HCT116 (cell line): ENCODE measurements around the gene BRINP2. TPM values are rescaled to one million over a fixed set of nuclear protein-coding genes. Genes with fewer than 3 reads are reported as not detected.

Source experiments
- ATAC-seq: fragments of 200-7000 bp; cut with Tn5 transposase; 2 replicates; pipeline ENCODE4 v1.9.1; 2020; ENCODE audit warnings: mild to moderate bottlenecking, moderate library complexity
- BruUV-seq: library from RNA; stranded (reverse); fragments of 400-500 nt; replicated peaks from 2 replicates; lab custom pipeline; 2021; lab: Mats Ljungman, UMichigan
- CTCF ChIA-PET: fragments of 300-600 bp; sonication (Branson Sonifier 250); formaldehyde crosslinking; loops from one replicate; lab custom pipeline; 2021; ENCODE audit warnings: antibody characterized with exemption; lab: Charles Lee
- POLR2A ChIA-PET: fragments of 300-600, 350-600 bp; sonication (Branson Sonifier 250); formaldehyde crosslinking; loops from one replicate; lab custom pipeline; 2021; ENCODE audit warnings: antibody characterized with exemption; lab: Charles Lee
- RAD21 ChIA-PET, 2 experiments: fragments of 300-600 bp; sonication (Branson Sonifier 250); formaldehyde crosslinking; loops; one replicate each; lab custom pipeline; 2023; ENCODE audit warnings: low total read pairs in 2 of 2; ENCODE audit not compliant: uncharacterized antibody in 2 of 2, unreplicated experiment in 2 of 2, low non-redundant PET in 1 of 2; lab: Charles Lee
- DNase-seq: peaks from one replicate; pipeline ENCODE4 v3.0.0-alpha.2; 2010; ENCODE audit warnings: low read depth, low spot score
- H2AFZ ChIP-seq: fragments of 200-600 bp; shearing (Covaris generic), sonication (generic); 2 replicates; pipeline ENCODE4 v1.6.1; 2017; ENCODE audit warnings: low read depth, mixed run types, mixed read lengths, antibody characterized with exemption, low read length; ENCODE audit not compliant: poor library complexity, severe bottlenecking
- H3K27ac ChIP-seq: 2 replicates; pipeline ENCODE4 v1.5.1; 2012; ENCODE audit warnings: low read depth, low read length
- H3K27me3 ChIP-seq: fragments of 200-600 bp; sonication (generic); 2 replicates; pipeline ENCODE4 v1.6.1; 2016; ENCODE audit warnings: mixed run types, low read length, mixed read lengths; ENCODE audit not compliant: insufficient read depth
- H3K36me3 ChIP-seq, 2 experiments: fragments of 200-500 bp in 1 of 2; fragments of 200-600 bp in 1 of 2; sonication (Bioruptor generic) in 1 of 2; sonication (generic) in 1 of 2; 2 replicates each; pipeline versions ENCODE4 v1.5.1 to v1.6.1; 2014 to 2016; ENCODE audit warnings: low read length in 2 of 2, inconsistent platforms in 1 of 2, mixed read lengths in 1 of 2, mixed run types in 1 of 2; ENCODE audit not compliant: insufficient read depth in 2 of 2, control insufficient read depth in 1 of 2
- H3K4me1 ChIP-seq, 2 experiments: fragments of 200-600 bp in 1 of 2; sonication (generic) in 1 of 2; 2 replicates each; pipeline versions ENCODE4 v1.5.1 to v1.6.1; 2012 to 2017; ENCODE audit warnings: low read length in 2 of 2, inconsistent platforms in 1 of 2, mild to moderate bottlenecking in 1 of 2, mixed read lengths in 1 of 2, mixed run types in 1 of 2, moderate library complexity in 1 of 2; ENCODE audit not compliant: insufficient read depth in 2 of 2, control insufficient read depth in 1 of 2
- H3K4me2 ChIP-seq: fragments of 200-600 bp; sonication (generic); 2 replicates; pipeline ENCODE4 v1.6.1; 2017; ENCODE audit warnings: mixed run types, low read length, mixed read lengths
- H3K4me3 ChIP-seq, 2 experiments: fragments of 200-600 bp in 1 of 2; sonication (generic) in 1 of 2; replicated peaks in 1 of 2; 2 replicates each; pipeline ENCODE4 v1.5.1; 2011 to 2016; ENCODE audit warnings: low read length in 2 of 2, control low read depth in 1 of 2, low read depth in 1 of 2, mild to moderate bottlenecking in 1 of 2, mixed read lengths in 1 of 2, mixed run types in 1 of 2
- H3K79me2 ChIP-seq: fragments of 200-600 bp; sonication (generic); 2 replicates; pipeline ENCODE4 v1.6.1; 2017; ENCODE audit warnings: mild to moderate bottlenecking, mixed run types, low read length, moderate library complexity, mixed read lengths; ENCODE audit not compliant: insufficient read depth
- H3K9ac ChIP-seq: fragments of 200-600 bp; sonication (generic); 2 replicates; pipeline ENCODE4 v1.6.1; 2016; ENCODE audit warnings: low read length, mixed read lengths
- H3K9me2 ChIP-seq: fragments of 200-600 bp; sonication (generic), shearing (Covaris generic); 2 replicates; pipeline ENCODE4 v1.6.1; 2017; ENCODE audit warnings: mixed run types, mild to moderate bottlenecking, moderate library complexity; ENCODE audit not compliant: insufficient read depth
- H3K9me3 ChIP-seq, 2 experiments: fragments of 200-500 bp in 1 of 2; fragments of 200-600 bp in 1 of 2; sonication (Bioruptor generic) in 1 of 2; sonication (generic) in 1 of 2; 2 replicates each; pipeline ENCODE4 v1.6.1; 2014 to 2017; ENCODE audit warnings: low read length in 2 of 2, mixed read lengths in 2 of 2, inconsistent platforms in 1 of 2, low read depth in 1 of 2, mild to moderate bottlenecking in 1 of 2, mixed run types in 1 of 2, moderate library complexity in 1 of 2; ENCODE audit not compliant: control insufficient read depth in 1 of 2, insufficient read depth in 1 of 2
- H4K20me1 ChIP-seq: fragments of 200-600 bp; sonication (generic), shearing (Covaris generic); 2 replicates; pipeline ENCODE4 v1.6.1; 2017; ENCODE audit warnings: mixed run types, mild to moderate bottlenecking, moderate library complexity; ENCODE audit not compliant: insufficient read depth
- CBX3 ChIP-seq: IDR thresholded peaks from 2 replicates; pipeline ENCODE4 v1.6.1; 2012; ENCODE audit warnings: low read depth
- CEBPB ChIP-seq: IDR thresholded peaks from 2 replicates; pipeline ENCODE4 v1.6.1; 2012; ENCODE audit warnings: low read depth
- EGR1 ChIP-seq: IDR thresholded peaks from 2 replicates; pipeline ENCODE4 v1.6.1; 2012; ENCODE audit warnings: low read depth
- EZH2 ChIP-seq: fragments of 200-600 bp; sonication (generic); IDR thresholded peaks from 2 replicates; pipeline ENCODE4 v1.6.1; 2017; ENCODE audit warnings: antibody characterized with exemption, mixed run types
- EZH2phosphoT487 ChIP-seq: fragments of 200-600 bp; IDR thresholded peaks from 2 replicates; pipeline ENCODE4 v1.6.1; 2018; ENCODE audit warnings: antibody characterized with exemption, borderline replicate concordance
- FOSL1 ChIP-seq: IDR thresholded peaks from 2 replicates; pipeline ENCODE4 v1.6.1; 2012; ENCODE audit warnings: low read depth
- JUND ChIP-seq: IDR thresholded peaks from 2 replicates; pipeline ENCODE4 v1.6.1; 2012
- POLR2A ChIP-seq: IDR thresholded peaks from 2 replicates; pipeline ENCODE4 v1.7.0; 2011; ENCODE audit warnings: borderline replicate concordance; ENCODE audit not compliant: insufficient read depth, insufficient read length; ENCODE audit errors: extremely low read depth
- RAD21 ChIP-seq: IDR thresholded peaks from 2 replicates; pipeline ENCODE4 v1.6.1; 2012; ENCODE audit warnings: low read depth, mild to moderate bottlenecking
- SIN3A ChIP-seq: IDR thresholded peaks from 2 replicates; pipeline ENCODE4 v1.6.1; 2012; ENCODE audit warnings: low read depth
- SP1 ChIP-seq: IDR thresholded peaks from 2 replicates; pipeline ENCODE4 v1.6.1; 2012; ENCODE audit warnings: low read depth
- SRF ChIP-seq: IDR thresholded peaks from 2 replicates; pipeline ENCODE4 v1.6.1; 2012; ENCODE audit warnings: low read depth
- TCF7L2 ChIP-seq: IDR thresholded peaks from 2 replicates; pipeline ENCODE4 v1.7.0; 2011; ENCODE audit warnings: borderline replicate concordance, inconsistent platforms; ENCODE audit not compliant: insufficient read depth, insufficient read length; ENCODE audit errors: extremely low read depth
- YY1 ChIP-seq: IDR thresholded peaks from 2 replicates; pipeline ENCODE4 v1.6.1; 2011; ENCODE audit warnings: low read length, low read depth, moderate library complexity, mild to moderate bottlenecking; ENCODE audit not compliant: insufficient replicate concordance; ENCODE audit errors: extremely low read depth
- ZFX ChIP-seq: fragments of 450-650 bp; IDR thresholded peaks from 2 replicates; pipeline ENCODE4 v1.6.1; 2017
- intact Hi-C: fragments of 100-400 bp; cut with micrococcal nuclease; formaldehyde crosslinking; loops from 2 replicates; pipeline ENCODE4 v1.10.0; 2022
- total RNA-seq: library from RNA; stranded (reverse); gene quantifications from one replicate; pipeline ENCODE4 v1.2.1, GENCODE V29; 2021; ENCODE audit not compliant: unreplicated experiment
- TF ChIP-seq, protein P1 (sequence below), 3 experiments: fragments of 200-600 bp in 1 of 3; sonication (generic) in 1 of 3; IDR thresholded peaks in 2 of 3; conservative IDR thresholded peaks in 1 of 3; 2 replicates each; pipeline ENCODE4 v1.5.1; 2012 to 2017; ENCODE audit warnings: low read depth in 2 of 3, low read length in 2 of 3, antibody characterized with exemption in 1 of 3, borderline replicate concordance in 1 of 3, control low read depth in 1 of 3, mild to moderate bottlenecking in 1 of 3, mixed read lengths in 1 of 3, mixed run types in 1 of 3, moderate library complexity in 1 of 3; ENCODE audit not compliant: insufficient read depth in 1 of 3
- TF ChIP-seq, protein P2 (sequence below): IDR thresholded peaks from 2 replicates; pipeline ENCODE4 v1.6.1; 2012
- TF ChIP-seq, protein P3 (sequence below): IDR thresholded peaks from 2 replicates; pipeline ENCODE4 v1.6.1; 2012

Gene BRINP2
- total RNA-seq, 1 experiment from 2014 or later: not detected

DNA sequence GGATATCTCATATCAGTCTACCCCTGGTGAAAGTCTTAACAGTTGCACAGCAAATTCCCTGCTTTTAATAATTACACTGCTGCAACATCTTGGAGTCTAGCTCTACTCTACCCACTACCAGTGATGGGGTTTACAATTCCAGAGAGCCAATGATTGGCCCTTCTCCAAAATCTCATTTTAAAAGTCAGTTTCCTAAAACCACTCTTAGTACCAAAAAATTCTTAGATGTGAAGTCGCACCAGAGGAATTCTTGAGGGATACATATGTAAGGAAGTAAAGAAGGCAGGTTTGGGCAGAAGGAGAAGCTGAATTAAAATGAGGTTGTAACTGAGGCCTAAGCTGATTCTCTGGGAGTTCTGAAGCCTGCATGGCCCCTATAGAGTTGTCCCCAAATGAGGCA lies 129.7 kb downstream of the BRINP2 start:
- TF ChIP-seq, protein P1, sequence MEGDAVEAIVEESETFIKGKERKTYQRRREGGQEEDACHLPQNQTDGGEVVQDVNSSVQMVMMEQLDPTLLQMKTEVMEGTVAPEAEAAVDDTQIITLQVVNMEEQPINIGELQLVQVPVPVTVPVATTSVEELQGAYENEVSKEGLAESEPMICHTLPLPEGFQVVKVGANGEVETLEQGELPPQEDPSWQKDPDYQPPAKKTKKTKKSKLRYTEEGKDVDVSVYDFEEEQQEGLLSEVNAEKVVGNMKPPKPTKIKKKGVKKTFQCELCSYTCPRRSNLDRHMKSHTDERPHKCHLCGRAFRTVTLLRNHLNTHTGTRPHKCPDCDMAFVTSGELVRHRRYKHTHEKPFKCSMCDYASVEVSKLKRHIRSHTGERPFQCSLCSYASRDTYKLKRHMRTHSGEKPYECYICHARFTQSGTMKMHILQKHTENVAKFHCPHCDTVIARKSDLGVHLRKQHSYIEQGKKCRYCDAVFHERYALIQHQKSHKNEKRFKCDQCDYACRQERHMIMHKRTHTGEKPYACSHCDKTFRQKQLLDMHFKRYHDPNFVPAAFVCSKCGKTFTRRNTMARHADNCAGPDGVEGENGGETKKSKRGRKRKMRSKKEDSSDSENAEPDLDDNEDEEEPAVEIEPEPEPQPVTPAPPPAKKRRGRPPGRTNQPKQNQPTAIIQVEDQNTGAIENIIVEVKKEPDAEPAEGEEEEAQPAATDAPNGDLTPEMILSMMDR (IDR thresholded peaks at IDR 0.05 in 2 of 3, conservative IDR thresholded peaks at IDR 0.05 in 1 of 3; ENCODE audit: borderline replicate concordance in 1 of 3, insufficient read depth in 1 of 3, low read depth in 2 of 3, low read length in 2 of 3): no peak
- TF ChIP-seq RAD21: no peak
- TF ChIP-seq SP1: no peak
- TF ChIP-seq POLR2A: no peak
- no peak overlapping the region for H3K4me2 ChIP-seq
- H3K9me3 ChIP-seq: no peaks in the 10 kb centered on the region
- intact Hi-C loops: no loop called here
- no peaks in the 10 kb centered on the region for H3K4me1 ChIP-seq
- DNase-seq: no peak
- H3K27ac ChIP-seq: no peak overlapping the region
- no peaks in the 10 kb centered on the region for H3K79me2 ChIP-seq
- BruUV-seq: no TSS peak
- no peak for ATAC-seq
- H3K36me3 ChIP-seq: no peaks in the 10 kb centered on the region
- H3K9ac ChIP-seq: no peak overlapping the region
- CTCF ChIA-PET: no interaction called here
- H3K9me2 ChIP-seq: no peaks in the 10 kb centered on the region
- RAD21 ChIA-PET: no interaction called here
- no peak overlapping the region for H2AFZ ChIP-seq
- no peaks in the 10 kb centered on the region for H4K20me1 ChIP-seq
- no peaks in the 10 kb centered on the region; the same call in 1 of the 2 replicates for H3K27me3 ChIP-seq
- POLR2A ChIA-PET: no interaction called here
- H3K4me3 ChIP-seq: no peak overlapping the region

DNA sequence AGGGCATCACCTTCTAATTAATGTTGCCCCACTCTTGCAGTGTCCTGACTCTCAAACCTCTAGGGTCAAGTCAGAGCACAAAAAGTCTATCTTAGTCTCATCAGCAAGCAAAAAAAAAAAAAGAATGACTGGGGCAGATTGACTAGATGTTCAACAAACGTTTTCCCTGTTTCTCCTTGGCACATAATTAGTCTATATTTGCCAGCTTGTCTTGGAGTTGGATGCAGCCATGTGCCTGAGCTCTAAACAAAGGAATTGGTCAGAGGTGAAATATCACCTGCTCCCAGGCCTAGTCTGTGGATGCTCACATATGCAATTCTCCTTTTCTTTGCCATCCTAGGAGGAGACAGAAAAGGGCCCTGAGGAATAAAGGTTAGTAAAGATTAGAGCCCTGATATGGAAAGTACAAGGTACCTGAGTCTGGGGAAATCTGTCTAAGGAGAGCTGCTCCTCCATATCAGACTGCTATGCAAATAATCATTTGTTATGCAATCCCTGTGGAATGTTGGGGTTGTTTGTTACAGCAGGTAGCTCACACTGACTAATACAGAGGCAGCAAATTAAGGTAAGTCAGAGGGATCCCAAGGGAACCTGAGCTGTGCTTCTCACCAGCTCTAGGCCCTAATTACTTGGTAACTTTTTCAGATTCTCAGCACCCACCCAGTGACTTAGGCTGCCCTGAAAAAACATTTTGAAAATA lies 130.8 kb downstream of the BRINP2 start:
- Histone ChIP-seq H3K36me3 (no peaks in the 10 kb centered on the region), H3K79me2 (no peaks in the 10 kb centered on the region), H2AFZ (no peak overlapping the region), H3K4me1 (no peaks in the 10 kb centered on the region), H4K20me1 (no peaks in the 10 kb centered on the region), H3K27me3 (no peaks in the 10 kb centered on the region; the same call in 1 of the 2 replicates), H3K27ac (no peak overlapping the region), H3K4me3 (no peak overlapping the region), H3K9me2 (no peaks in the 10 kb centered on the region), H3K9ac (no peak overlapping the region), H3K9me3 (no peaks in the 10 kb centered on the region), H3K4me2 (no peak overlapping the region)
- intact Hi-C loops: no loop called here
- ChIA-PET CTCF (no interaction called here), RAD21 (no interaction called here), POLR2A (no interaction called here)
- no TSS peak for BruUV-seq
- DNase-seq: no peak
- ATAC-seq: no peak
- TF ChIP-seq CBX3: no peak
- no peak for TF ChIP-seq YY1
- TF ChIP-seq, protein P1 (IDR thresholded peaks at IDR 0.05 in 2 of 3, conservative IDR thresholded peaks at IDR 0.05 in 1 of 3; ENCODE audit: borderline replicate concordance in 1 of 3, insufficient read depth in 1 of 3, low read depth in 2 of 3, low read length in 2 of 3): no peak
- no peak for TF ChIP-seq SIN3A
- TF ChIP-seq, protein P2, sequence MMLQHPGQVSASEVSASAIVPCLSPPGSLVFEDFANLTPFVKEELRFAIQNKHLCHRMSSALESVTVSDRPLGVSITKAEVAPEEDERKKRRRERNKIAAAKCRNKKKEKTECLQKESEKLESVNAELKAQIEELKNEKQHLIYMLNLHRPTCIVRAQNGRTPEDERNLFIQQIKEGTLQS: no peak
- TF ChIP-seq JUND: no peak
- no peak for TF ChIP-seq ZFX
- TF ChIP-seq CEBPB: no peak
- TF ChIP-seq EGR1: no peak
- TF ChIP-seq EZH2: no peak
- TF ChIP-seq, protein P3, sequence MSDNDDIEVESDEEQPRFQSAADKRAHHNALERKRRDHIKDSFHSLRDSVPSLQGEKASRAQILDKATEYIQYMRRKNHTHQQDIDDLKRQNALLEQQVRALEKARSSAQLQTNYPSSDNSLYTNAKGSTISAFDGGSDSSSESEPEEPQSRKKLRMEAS: no peak
- no peak for TF ChIP-seq TCF7L2
- no peak for TF ChIP-seq SRF
- TF ChIP-seq FOSL1: no peak
- no peak for TF ChIP-seq EZH2phosphoT487
